SK-N-SH treated with all-trans-retinoic acid at 6 μM for 48 hours (cell line): ENCODE data around the gene TNNI2.

Source experiments
- ATAC-seq: fragments of 200-7000 bp; cut with Tn5 transposase; 3 replicates; pipeline ENCODE4 v1.9.1; 2020; ENCODE audit warnings: mild to moderate bottlenecking, moderate library complexity
- ARNTL ChIP-seq: fragments of 450-650 bp; formaldehyde crosslinking; IDR thresholded peaks from 2 replicates; pipeline ENCODE4 v1.5.0; 2020; ENCODE audit warnings: low read depth, mild to moderate bottlenecking, moderate library complexity, borderline replicate concordance
- BACH2 ChIP-seq: fragments of 250-450 bp; sonication (Bioruptor Pico); IDR thresholded peaks from 2 replicates; pipeline ENCODE4 v1.9.0; 2021; ENCODE audit warnings: mild to moderate bottlenecking, borderline replicate concordance
- CSDC2 ChIP-seq: fragments of 250-450 bp; sonication (Bioruptor Pico); IDR thresholded peaks from 2 replicates; pipeline ENCODE4 v1.5.0; 2020; ENCODE audit warnings: mild to moderate bottlenecking, moderate library complexity
- ESRRG ChIP-seq: fragments of 250-450 bp; sonication (Bioruptor Pico); IDR thresholded peaks from 2 replicates; pipeline ENCODE4 v1.6.1; 2021; ENCODE audit warnings: mild to moderate bottlenecking
- GLIS3 ChIP-seq: fragments of 250-450 bp; sonication (Bioruptor Pico); IDR thresholded peaks from 2 replicates; pipeline ENCODE4 v1.5.0; 2020; ENCODE audit warnings: mild to moderate bottlenecking, moderate library complexity
- ISL1 ChIP-seq: fragments of 250-450 bp; sonication (Bioruptor Pico); IDR thresholded peaks from 2 replicates; pipeline ENCODE4 v2.1.2; 2022; ENCODE audit warnings: mild to moderate bottlenecking, moderate library complexity
- OSR1 ChIP-seq: fragments of 250-450 bp; sonication (Bioruptor Pico); IDR thresholded peaks from 2 replicates; pipeline ENCODE4 v1.8.0; 2022; ENCODE audit warnings: moderate library complexity, mild to moderate bottlenecking, inconsistent platforms
- PATZ1 ChIP-seq: fragments of 250-450 bp; sonication (Bioruptor Pico); IDR thresholded peaks from 2 replicates; pipeline ENCODE4 v1.8.0; 2020; ENCODE audit warnings: mild to moderate bottlenecking, moderate library complexity, borderline replicate concordance
- PPARA ChIP-seq: fragments of 250-450 bp; sonication (Bioruptor Pico); IDR thresholded peaks from 2 replicates; pipeline ENCODE4 v1.5.0; 2020; ENCODE audit warnings: mild to moderate bottlenecking, borderline replicate concordance
- RARB ChIP-seq: fragments of 250-450 bp; sonication (Bioruptor Pico); IDR thresholded peaks from 2 replicates; pipeline ENCODE4 v1.8.0; 2021; ENCODE audit warnings: mild to moderate bottlenecking, moderate library complexity
- SNAI2 ChIP-seq: fragments of 250-450 bp; sonication (Bioruptor Pico); IDR thresholded peaks from 2 replicates; pipeline ENCODE4 v1.5.0; 2020; ENCODE audit warnings: mild to moderate bottlenecking, moderate library complexity
- TCF4 ChIP-seq: fragments of 250-450 bp; sonication (Bioruptor Pico); IDR thresholded peaks from 2 replicates; pipeline ENCODE4 v1.8.0; 2021; ENCODE audit warnings: mild to moderate bottlenecking, moderate library complexity, borderline replicate concordance
- TOX ChIP-seq: fragments of 250-450 bp; sonication (Bioruptor Pico); IDR thresholded peaks from 2 replicates; pipeline ENCODE4 v1.8.0; 2021; ENCODE audit warnings: mild to moderate bottlenecking, moderate library complexity, borderline replicate concordance
- ZC3H10 ChIP-seq: fragments of 250-450 bp; sonication (Bioruptor Pico); IDR thresholded peaks from 2 replicates; pipeline ENCODE4 v1.5.1; 2021; ENCODE audit warnings: mild to moderate bottlenecking, moderate library complexity
- ZFP3 ChIP-seq: fragments of 250-450 bp; sonication (Bioruptor Pico); IDR thresholded peaks from 2 replicates; pipeline ENCODE4 v1.5.0; 2020; ENCODE audit warnings: mild to moderate bottlenecking, moderate library complexity
- ZFP30 ChIP-seq: fragments of 450-650 bp; formaldehyde crosslinking; IDR thresholded peaks from 2 replicates; pipeline ENCODE4 v1.5.0; 2022; ENCODE audit warnings: mild to moderate bottlenecking, moderate library complexity
- ZNF70 ChIP-seq: fragments of 450-650 bp; formaldehyde crosslinking; IDR thresholded peaks from 2 replicates; pipeline ENCODE4 v1.5.0; 2020; ENCODE audit warnings: mild to moderate bottlenecking, moderate library complexity
- ZNF8 ChIP-seq: fragments of 450-650 bp; formaldehyde crosslinking; IDR thresholded peaks from 2 replicates; pipeline ENCODE4 v1.5.0; 2020; ENCODE audit warnings: mild to moderate bottlenecking, moderate library complexity
- TF ChIP-seq, protein P1 (sequence below): fragments of 250-450 bp; sonication (Bioruptor Pico); IDR thresholded peaks from 2 replicates; pipeline ENCODE4 v1.5.1; 2021; ENCODE audit warnings: mild to moderate bottlenecking, moderate library complexity
- TF ChIP-seq, protein P2 (sequence below): fragments of 250-450 bp; sonication (Bioruptor Pico); IDR thresholded peaks from 2 replicates; pipeline ENCODE4 v1.8.0; 2021; ENCODE audit warnings: low read depth, mild to moderate bottlenecking, moderate library complexity, borderline replicate concordance
- TF ChIP-seq, protein P3 (sequence below): fragments of 250-450 bp; sonication (Bioruptor Pico); IDR thresholded peaks from 2 replicates; pipeline ENCODE4 v1.5.0; 2020; ENCODE audit warnings: mild to moderate bottlenecking, moderate library complexity
- TF ChIP-seq, protein P4 (sequence below): fragments of 250-450 bp; sonication (Bioruptor Pico); IDR thresholded peaks from 2 replicates; pipeline ENCODE4 v1.5.1; 2020; ENCODE audit warnings: low read depth, mild to moderate bottlenecking, moderate library complexity

TNNI2 gene

DNA sequence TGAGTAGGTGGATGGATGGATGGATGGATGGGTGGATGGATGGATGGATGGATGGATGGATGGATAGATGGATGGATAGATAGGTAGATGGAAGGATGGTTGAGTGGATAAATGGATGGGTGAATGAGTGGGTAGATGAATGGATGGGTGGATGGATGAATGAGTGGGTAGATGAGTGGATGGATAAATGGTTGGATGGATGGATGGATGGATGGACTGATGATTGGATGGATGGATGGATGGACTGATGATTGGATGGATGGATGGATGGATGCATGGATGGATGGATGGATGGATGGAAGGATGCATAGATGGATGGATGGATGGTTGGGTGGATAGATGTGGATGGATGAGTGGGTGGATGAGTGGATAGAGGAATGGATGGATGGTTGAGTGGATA, 17.2 kb upstream of the TNNI2 start:
- TF ChIP-seq PATZ1 (no peak), RARB (CRISPR knock-in tag) (no peak), PPARA (CRISPR knock-in tag) (no peak), ZFP3 (no peak), ZC3H10 (CRISPR knock-in tag) (no peak), GLIS3 (CRISPR knock-in tag) (no peak), ARNTL (CRISPR knock-in tag) (no peak), BACH2 (CRISPR knock-in tag) (no peak), ESRRG (CRISPR knock-in tag) (no peak), OSR1 (CRISPR knock-in tag) (no peak), TCF4 (no peak), TOX (CRISPR knock-in tag) (no peak), ISL1 (CRISPR knock-in tag) (no peak), CSDC2 (CRISPR knock-in tag) (no peak), SNAI2 (CRISPR knock-in tag) (no peak), ZNF8 (CRISPR knock-in tag) (no peak)
- TF ChIP-seq, protein P1, sequence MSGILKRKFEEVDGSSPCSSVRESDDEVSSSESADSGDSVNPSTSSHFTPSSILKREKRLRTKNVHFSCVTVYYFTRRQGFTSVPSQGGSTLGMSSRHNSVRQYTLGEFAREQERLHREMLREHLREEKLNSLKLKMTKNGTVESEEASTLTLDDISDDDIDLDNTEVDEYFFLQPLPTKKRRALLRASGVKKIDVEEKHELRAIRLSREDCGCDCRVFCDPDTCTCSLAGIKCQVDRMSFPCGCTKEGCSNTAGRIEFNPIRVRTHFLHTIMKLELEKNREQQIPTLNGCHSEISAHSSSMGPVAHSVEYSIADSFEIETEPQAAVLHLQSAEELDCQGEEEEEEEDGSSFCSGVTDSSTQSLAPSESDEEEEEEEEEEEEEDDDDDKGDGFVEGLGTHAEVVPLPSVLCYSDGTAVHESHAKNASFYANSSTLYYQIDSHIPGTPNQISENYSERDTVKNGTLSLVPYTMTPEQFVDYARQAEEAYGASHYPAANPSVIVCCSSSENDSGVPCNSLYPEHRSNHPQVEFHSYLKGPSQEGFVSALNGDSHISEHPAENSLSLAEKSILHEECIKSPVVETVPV (CRISPR knock-in tag) = no peak
- TF ChIP-seq, protein P2, sequence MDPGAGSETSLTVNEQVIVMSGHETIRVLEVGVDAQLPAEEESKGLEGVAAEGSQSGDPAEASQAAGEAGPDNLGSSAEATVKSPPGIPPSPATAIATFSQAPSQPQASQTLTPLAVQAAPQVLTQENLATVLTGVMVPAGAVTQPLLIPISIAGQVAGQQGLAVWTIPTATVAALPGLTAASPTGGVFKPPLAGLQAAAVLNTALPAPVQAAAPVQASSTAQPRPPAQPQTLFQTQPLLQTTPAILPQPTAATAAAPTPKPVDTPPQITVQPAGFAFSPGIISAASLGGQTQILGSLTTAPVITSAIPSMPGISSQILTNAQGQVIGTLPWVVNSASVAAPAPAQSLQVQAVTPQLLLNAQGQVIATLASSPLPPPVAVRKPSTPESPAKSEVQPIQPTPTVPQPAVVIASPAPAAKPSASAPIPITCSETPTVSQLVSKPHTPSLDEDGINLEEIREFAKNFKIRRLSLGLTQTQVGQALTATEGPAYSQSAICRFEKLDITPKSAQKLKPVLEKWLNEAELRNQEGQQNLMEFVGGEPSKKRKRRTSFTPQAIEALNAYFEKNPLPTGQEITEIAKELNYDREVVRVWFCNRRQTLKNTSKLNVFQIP = no peak
- TF ChIP-seq, protein P3, sequence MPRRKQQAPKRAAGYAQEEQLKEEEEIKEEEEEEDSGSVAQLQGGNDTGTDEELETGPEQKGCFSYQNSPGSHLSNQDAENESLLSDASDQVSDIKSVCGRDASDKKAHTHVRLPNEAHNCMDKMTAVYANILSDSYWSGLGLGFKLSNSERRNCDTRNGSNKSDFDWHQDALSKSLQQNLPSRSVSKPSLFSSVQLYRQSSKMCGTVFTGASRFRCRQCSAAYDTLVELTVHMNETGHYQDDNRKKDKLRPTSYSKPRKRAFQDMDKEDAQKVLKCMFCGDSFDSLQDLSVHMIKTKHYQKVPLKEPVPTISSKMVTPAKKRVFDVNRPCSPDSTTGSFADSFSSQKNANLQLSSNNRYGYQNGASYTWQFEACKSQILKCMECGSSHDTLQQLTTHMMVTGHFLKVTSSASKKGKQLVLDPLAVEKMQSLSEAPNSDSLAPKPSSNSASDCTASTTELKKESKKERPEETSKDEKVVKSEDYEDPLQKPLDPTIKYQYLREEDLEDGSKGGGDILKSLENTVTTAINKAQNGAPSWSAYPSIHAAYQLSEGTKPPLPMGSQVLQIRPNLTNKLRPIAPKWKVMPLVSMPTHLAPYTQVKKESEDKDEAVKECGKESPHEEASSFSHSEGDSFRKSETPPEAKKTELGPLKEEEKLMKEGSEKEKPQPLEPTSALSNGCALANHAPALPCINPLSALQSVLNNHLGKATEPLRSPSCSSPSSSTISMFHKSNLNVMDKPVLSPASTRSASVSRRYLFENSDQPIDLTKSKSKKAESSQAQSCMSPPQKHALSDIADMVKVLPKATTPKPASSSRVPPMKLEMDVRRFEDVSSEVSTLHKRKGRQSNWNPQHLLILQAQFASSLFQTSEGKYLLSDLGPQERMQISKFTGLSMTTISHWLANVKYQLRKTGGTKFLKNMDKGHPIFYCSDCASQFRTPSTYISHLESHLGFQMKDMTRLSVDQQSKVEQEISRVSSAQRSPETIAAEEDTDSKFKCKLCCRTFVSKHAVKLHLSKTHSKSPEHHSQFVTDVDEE (CRISPR knock-in tag) = no peak
- no peak for ATAC-seq

DNA sequence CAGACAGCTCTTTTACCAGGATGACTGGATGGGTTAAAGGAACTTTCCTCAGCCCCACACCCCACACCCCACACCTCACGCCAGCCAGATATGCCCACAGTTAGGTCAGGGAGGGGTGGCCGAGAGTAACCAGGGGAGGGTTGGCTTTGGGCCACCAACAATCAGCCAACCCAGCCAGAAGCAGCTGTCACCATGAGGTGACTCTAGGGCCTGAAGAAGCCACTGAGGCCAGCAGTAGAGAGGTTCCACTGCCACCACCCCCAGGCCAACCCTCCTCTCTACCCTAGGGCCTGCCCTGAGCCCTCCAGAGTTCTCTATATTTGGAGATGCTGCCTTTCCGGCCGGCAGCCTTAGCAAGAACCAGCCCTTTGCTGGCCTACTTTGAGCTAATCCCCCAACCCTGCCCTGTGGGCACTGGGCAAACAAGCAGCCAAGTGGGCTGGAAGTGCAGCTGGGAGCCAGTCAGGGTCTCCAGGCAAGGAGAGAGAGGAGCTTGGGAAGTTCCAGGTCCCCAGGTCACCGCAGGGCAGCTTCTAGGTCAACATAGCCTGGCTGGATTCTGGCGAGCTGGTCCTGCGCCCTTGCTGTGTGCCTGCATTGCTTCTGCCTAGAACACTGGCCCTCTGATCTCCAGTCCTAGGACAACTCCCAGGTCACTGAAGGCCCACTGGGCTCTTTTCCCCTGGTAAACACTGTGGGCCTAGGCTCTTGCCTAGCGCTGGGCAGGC, 16.0 kb upstream of the TNNI2 start:
- TF ChIP-seq ZNF8 (CRISPR knock-in tag) (no peak), ZFP30 (CRISPR knock-in tag) (no peak), RARB (CRISPR knock-in tag) (no peak), CSDC2 (CRISPR knock-in tag) (no peak), ZNF70 (no peak), PATZ1 (no peak), GLIS3 (CRISPR knock-in tag) (no peak), ZC3H10 (CRISPR knock-in tag) (no peak), SNAI2 (CRISPR knock-in tag) (no peak), ISL1 (CRISPR knock-in tag) (no peak), TCF4 (no peak), PPARA (CRISPR knock-in tag) (no peak), ZFP3 (no peak), ARNTL (CRISPR knock-in tag) (no peak), OSR1 (CRISPR knock-in tag) (no peak), ESRRG (CRISPR knock-in tag) (no peak), BACH2 (CRISPR knock-in tag) (no peak)
- TF ChIP-seq, protein P3 (CRISPR knock-in tag) = no peak
- TF ChIP-seq, protein P4, sequence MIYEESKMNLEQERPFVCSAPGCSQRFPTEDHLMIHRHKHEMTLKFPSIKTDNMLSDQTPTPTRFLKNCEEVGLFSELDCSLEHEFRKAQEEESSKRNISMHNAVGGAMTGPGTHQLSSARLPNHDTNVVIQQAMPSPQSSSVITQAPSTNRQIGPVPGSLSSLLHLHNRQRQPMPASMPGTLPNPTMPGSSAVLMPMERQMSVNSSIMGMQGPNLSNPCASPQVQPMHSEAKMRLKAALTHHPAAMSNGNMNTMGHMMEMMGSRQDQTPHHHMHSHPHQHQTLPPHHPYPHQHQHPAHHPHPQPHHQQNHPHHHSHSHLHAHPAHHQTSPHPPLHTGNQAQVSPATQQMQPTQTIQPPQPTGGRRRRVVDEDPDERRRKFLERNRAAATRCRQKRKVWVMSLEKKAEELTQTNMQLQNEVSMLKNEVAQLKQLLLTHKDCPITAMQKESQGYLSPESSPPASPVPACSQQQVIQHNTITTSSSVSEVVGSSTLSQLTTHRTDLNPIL (CRISPR knock-in tag) = no peak
- TF ChIP-seq, protein P1 (CRISPR knock-in tag) = no peak
- no peak for ATAC-seq
